Measurements from ENCODE around the gene VSTM2L.

- no peak for TF ChIP-seq POLR2AphosphoS5 (IDR thresholded peaks at IDR 0.05; ENCODE audit: insufficient read depth, low read depth, low read length)
- TF ChIP-seq, protein P1, sequence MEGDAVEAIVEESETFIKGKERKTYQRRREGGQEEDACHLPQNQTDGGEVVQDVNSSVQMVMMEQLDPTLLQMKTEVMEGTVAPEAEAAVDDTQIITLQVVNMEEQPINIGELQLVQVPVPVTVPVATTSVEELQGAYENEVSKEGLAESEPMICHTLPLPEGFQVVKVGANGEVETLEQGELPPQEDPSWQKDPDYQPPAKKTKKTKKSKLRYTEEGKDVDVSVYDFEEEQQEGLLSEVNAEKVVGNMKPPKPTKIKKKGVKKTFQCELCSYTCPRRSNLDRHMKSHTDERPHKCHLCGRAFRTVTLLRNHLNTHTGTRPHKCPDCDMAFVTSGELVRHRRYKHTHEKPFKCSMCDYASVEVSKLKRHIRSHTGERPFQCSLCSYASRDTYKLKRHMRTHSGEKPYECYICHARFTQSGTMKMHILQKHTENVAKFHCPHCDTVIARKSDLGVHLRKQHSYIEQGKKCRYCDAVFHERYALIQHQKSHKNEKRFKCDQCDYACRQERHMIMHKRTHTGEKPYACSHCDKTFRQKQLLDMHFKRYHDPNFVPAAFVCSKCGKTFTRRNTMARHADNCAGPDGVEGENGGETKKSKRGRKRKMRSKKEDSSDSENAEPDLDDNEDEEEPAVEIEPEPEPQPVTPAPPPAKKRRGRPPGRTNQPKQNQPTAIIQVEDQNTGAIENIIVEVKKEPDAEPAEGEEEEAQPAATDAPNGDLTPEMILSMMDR (IDR thresholded peaks at IDR 0.05; ENCODE audit: extremely low read depth in 1 of 2, insufficient read depth in 1 of 2, low read depth in 1 of 2, low read length in 2 of 2) = no peak
Observed at GRCh38 chr20:37885042-37885441, 17.9 kb upstream of the VSTM2L start.
